Mesenchymal stem cell (in vitro differentiated cells and primary cell): Measurements from ENCODE around the gene AMOT.
A peak's percentile ranks its signal among the peaks of the same experiment; 100 is the strongest.

ENCODE experiments used
- DNase-seq: peaks from one replicate; pipeline ENCODE4 v3.0.0-alpha.2; 2013
- H2AFZ ChIP-seq: one replicate; pipeline ENCODE4 v1.6.1; 2013; ENCODE audit warnings: low read depth, mild to moderate bottlenecking, control low read depth, inconsistent platforms, low read length, moderate library complexity
- H2AK5ac ChIP-seq: 2 replicates; pipeline ENCODE4 v1.6.1; 2013; ENCODE audit warnings: low read length, moderate library complexity, mild to moderate bottlenecking, inconsistent platforms; ENCODE audit not compliant: severe bottlenecking
- H2BK120ac ChIP-seq: one replicate; pipeline ENCODE4 v1.6.1; 2013; ENCODE audit warnings: low read depth, mild to moderate bottlenecking, inconsistent platforms, low read length, moderate library complexity
- H2BK12ac ChIP-seq, 2 experiments: one replicate each; pipeline ENCODE4 v1.6.1; 2013; ENCODE audit warnings: inconsistent platforms in 2 of 2, low read length in 2 of 2, mild to moderate bottlenecking in 2 of 2, moderate library complexity in 2 of 2, control low read depth in 1 of 2
- H2BK15ac ChIP-seq: one replicate; pipeline ENCODE4 v1.6.1; 2013; ENCODE audit warnings: mild to moderate bottlenecking, low read depth, inconsistent platforms; ENCODE audit not compliant: poor library complexity, severe bottlenecking
- H2BK5ac ChIP-seq: 2 replicates; pipeline ENCODE4 v1.6.1; 2013; ENCODE audit warnings: low read depth, mild to moderate bottlenecking, low read length, control low read depth, inconsistent platforms; ENCODE audit not compliant: poor library complexity, severe bottlenecking
- H3K14ac ChIP-seq, 2 experiments: one replicate each; pipeline ENCODE4 v1.6.1; 2013; ENCODE audit warnings: inconsistent platforms in 2 of 2, low read length in 2 of 2, control low read depth in 1 of 2, mild to moderate bottlenecking in 1 of 2, moderate library complexity in 1 of 2
- H3K18ac ChIP-seq, 2 experiments: one replicate each; pipeline ENCODE4 v1.6.1; 2013; ENCODE audit warnings: inconsistent platforms in 2 of 2, low read length in 2 of 2, control low read depth in 1 of 2, low read depth in 1 of 2, mild to moderate bottlenecking in 1 of 2
- H3K23ac ChIP-seq, 2 experiments: one replicate each; pipeline ENCODE4 v1.6.1; 2013; ENCODE audit warnings: inconsistent platforms in 2 of 2, low read length in 2 of 2, mild to moderate bottlenecking in 2 of 2, moderate library complexity in 2 of 2, control low read depth in 1 of 2
- H3K27ac ChIP-seq: 2 replicates; pipeline ENCODE4 v1.5.1; 2013; ENCODE audit warnings: mild to moderate bottlenecking, moderate library complexity, low read length, control low read depth, inconsistent platforms; ENCODE audit not compliant: poor library complexity, severe bottlenecking
- H3K27me3 ChIP-seq, 2 experiments: 2 replicates each; pipeline versions ENCODE4 v1.6.1 to v1.7.0; 2013; ENCODE audit warnings: low read length in 2 of 2, mild to moderate bottlenecking in 2 of 2, moderate library complexity in 2 of 2, control low read depth in 1 of 2, inconsistent platforms in 1 of 2; ENCODE audit not compliant: control insufficient read depth in 1 of 2, insufficient read depth in 1 of 2
- H3K36me3 ChIP-seq, 2 experiments: 2 replicates each; pipeline versions ENCODE4 v1.6.1 to v1.7.0; 2013; ENCODE audit warnings: low read length in 2 of 2, control low read depth in 1 of 2, inconsistent platforms in 1 of 2, low read depth in 1 of 2, mild to moderate bottlenecking in 1 of 2; ENCODE audit not compliant: insufficient read depth in 2 of 2, control insufficient read depth in 1 of 2
- H3K4ac ChIP-seq, 2 experiments: one replicate each; pipeline ENCODE4 v1.6.1; 2013; ENCODE audit warnings: inconsistent platforms in 2 of 2, low read length in 2 of 2, mild to moderate bottlenecking in 2 of 2, moderate library complexity in 2 of 2, control low read depth in 1 of 2, low read depth in 1 of 2
- H3K4me1 ChIP-seq: 2 replicates; pipeline ENCODE4 v1.6.1; 2013; ENCODE audit warnings: low read depth, low read length, control low read depth; ENCODE audit not compliant: control insufficient read depth, insufficient read depth
- H3K4me2 ChIP-seq: 2 replicates; pipeline ENCODE4 v1.6.1; 2013; ENCODE audit warnings: low read length, mild to moderate bottlenecking, inconsistent platforms; ENCODE audit not compliant: poor library complexity, severe bottlenecking
- H3K4me3 ChIP-seq, 2 experiments: 2 replicates each; pipeline versions ENCODE4 v1.5.1 to v1.7.0; 2013; ENCODE audit warnings: low read length in 2 of 2, mild to moderate bottlenecking in 2 of 2, control low read depth in 1 of 2, low read depth in 1 of 2; ENCODE audit not compliant: insufficient read depth in 1 of 2
- H3K79me1 ChIP-seq: replicated peaks from 2 replicates; pipeline ENCODE4 v1.6.1; 2013; ENCODE audit warnings: mild to moderate bottlenecking, control low read depth, low read length, inconsistent platforms; ENCODE audit not compliant: poor library complexity, severe bottlenecking
- H3K9ac ChIP-seq: 2 replicates; pipeline ENCODE4 v1.7.0; 2013; ENCODE audit warnings: mild to moderate bottlenecking, low read length, moderate library complexity
- H3K9me3 ChIP-seq: 2 replicates; pipeline ENCODE4 v1.7.0; 2013; ENCODE audit warnings: mild to moderate bottlenecking, low read length; ENCODE audit not compliant: control insufficient read depth
- H4K8ac ChIP-seq: one replicate; pipeline ENCODE4 v1.6.1; 2013; ENCODE audit warnings: inconsistent platforms, mild to moderate bottlenecking, low read length, moderate library complexity
- H4K91ac ChIP-seq: one replicate; pipeline ENCODE4 v1.6.1; 2013; ENCODE audit warnings: mild to moderate bottlenecking, low read length, inconsistent platforms
- WGBS: methylation state at CpG from one replicate; pipeline ENCODE4 v1.1.7; 2013; ENCODE audit warnings: mixed read lengths; 5-methylcytosine and 5-hydroxymethylcytosine counted together

The AMOT gene

DNA sequence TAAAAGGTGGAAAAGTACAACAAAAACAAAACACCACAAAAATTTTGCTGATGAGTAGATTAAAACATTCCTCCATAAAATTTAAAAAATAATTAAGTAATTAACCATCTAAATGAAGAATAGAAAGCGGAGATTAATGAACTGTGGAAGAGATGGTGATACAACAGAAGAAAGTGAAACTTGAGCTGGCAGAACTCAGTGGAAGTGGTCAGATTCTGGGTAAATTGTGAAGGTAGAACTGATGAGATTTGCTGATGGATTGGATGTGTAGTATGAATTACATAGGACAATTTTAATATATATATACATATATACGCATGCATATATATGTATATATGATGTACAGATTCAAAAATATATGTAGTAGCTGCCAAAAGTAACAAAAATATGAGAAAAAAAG is 73.9 kb downstream of the AMOT start:
- Histone ChIP-seq H3K9ac (no peak overlapping the region), H2BK5ac (no peak overlapping the region), H2BK15ac (no peak overlapping the region), H2AK5ac (no peak overlapping the region), H3K23ac (no peak overlapping the region), H3K4me1 (no peaks in the 10 kb centered on the region), H3K4me3 (no peak overlapping the region), H2BK12ac (no peak overlapping the region), H4K8ac (no peak overlapping the region), H3K18ac (no peak overlapping the region), H4K91ac (no peak overlapping the region), H3K4me2 (no peak overlapping the region), H2AFZ (no peak overlapping the region), H3K9me3 (peaks cover 3% of the 10 kb centered on the region), H3K27ac (no peak overlapping the region), H3K79me1 (no peaks in the 10 kb centered on the region), H3K36me3 (no peaks in the 10 kb centered on the region), H2BK120ac (no peak overlapping the region), H3K4ac (no peak overlapping the region), H3K14ac (no peak overlapping the region), H3K27me3 (peaks cover 0 to 29% of the 10 kb centered on the region in 2 experiments)
- no peak for DNase-seq
- WGBS = 100% methylated on average over 1 of the region's 2 CpGs

DNA sequence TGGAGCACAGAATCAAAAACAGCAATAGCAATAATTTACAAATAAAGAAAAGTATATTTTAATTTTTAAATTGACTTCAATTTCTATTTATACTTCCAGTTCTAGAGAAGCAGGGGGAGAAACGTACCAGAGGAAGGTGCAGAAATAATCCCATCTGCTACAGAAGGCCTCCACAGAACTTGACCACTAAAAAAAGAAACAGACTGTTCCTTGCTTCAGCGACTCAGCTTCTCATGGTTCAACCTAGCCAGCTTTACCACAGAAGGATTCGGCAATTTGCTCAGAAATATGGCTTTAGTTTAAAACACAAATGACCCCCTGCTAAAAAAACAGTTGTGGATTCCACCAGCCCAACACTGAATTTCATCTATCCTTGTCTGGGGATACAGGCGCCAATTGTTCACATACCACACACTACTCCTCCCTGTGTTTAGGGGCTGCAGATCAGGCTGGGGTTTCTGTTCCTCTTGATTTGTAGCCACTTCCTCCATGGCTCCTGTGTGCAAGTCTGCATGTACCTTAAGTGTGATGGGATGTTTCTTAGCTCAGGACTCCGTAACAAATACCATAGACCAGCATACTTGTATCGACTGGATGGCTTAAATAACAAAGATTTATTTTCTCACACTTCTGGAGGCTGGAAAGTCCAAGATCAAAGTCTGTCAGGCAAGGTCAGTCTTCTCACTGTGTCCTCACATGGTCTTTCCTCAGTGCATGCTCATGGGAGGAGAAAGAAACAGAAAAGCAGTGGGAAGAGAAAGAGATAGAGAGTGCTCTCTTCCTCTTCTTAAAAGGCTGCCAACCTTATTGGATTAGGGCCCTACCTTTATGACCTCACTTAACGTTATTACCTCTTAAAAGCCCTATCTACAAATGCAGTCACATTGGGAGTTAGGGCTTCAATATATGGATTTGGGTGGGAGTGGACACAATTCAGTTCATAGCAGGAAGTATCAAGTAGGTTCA is 79.1 kb downstream of the AMOT start:
- no peak overlapping the region for H3K4ac ChIP-seq
- peak overlapping the region; percentile 7 for H3K27ac ChIP-seq
- H3K4me1 ChIP-seq = peaks cover 2% of the 10 kb centered on the region
- no peak overlapping the region for H4K91ac ChIP-seq
- no peak overlapping the region for H2BK5ac ChIP-seq
- H3K23ac ChIP-seq = no peak overlapping the region
- no peak overlapping the region for H2BK15ac ChIP-seq
- no peak overlapping the region for H3K14ac ChIP-seq
- H2AK5ac ChIP-seq = no peak overlapping the region
- H3K4me3 ChIP-seq = no peak overlapping the region
- WGBS = 93% methylated on average over 4 of the region's 7 CpGs
- no peaks in the 10 kb centered on the region for H3K36me3 ChIP-seq
- peaks cover 3% of the 10 kb centered on the region for H3K9me3 ChIP-seq
- H4K8ac ChIP-seq = no peak overlapping the region
- no peak overlapping the region for H2AFZ ChIP-seq
- H3K9ac ChIP-seq = no peak overlapping the region
- H3K18ac ChIP-seq = no peak overlapping the region
- no peak overlapping the region for H2BK120ac ChIP-seq
- H3K27me3 ChIP-seq = peaks cover 0 to 56% of the 10 kb centered on the region in 2 experiments
- H2BK12ac ChIP-seq = no peak overlapping the region
- no peak overlapping the region for H3K4me2 ChIP-seq
- no peaks in the 10 kb centered on the region for H3K79me1 ChIP-seq
- no peak for DNase-seq

DNA sequence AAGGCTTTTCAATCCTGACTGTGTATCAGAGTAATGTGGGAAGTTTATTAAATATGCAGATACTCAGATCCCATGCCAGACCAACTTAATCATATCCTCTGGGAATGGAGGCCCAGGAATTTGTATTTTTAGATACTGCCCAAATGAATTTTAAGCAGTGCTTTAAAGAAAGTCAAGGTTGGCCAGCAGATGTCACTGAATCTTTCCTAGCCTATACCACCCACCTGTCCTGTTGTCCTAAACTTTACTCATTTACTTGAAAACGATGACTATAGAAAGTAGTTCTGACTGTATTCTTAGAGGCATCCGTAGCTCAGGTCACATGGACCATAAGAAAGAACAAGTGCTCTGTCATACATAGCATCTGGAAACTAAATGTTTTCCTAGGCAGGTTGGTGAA is 79.9 kb downstream of the AMOT start:
- Histone ChIP-seq H4K8ac (no peak overlapping the region), H3K4ac (no peak overlapping the region), H2BK15ac (no peak overlapping the region), H3K27ac (peak overlapping the region; percentile 60), H3K79me1 (no peaks in the 10 kb centered on the region), H2AK5ac (no peak overlapping the region), H3K4me3 (no peak overlapping the region), H2BK120ac (no peak overlapping the region), H3K4me1 (peaks cover 2% of the 10 kb centered on the region), H3K36me3 (no peaks in the 10 kb centered on the region), H2BK5ac (no peak overlapping the region), H3K14ac (no peak overlapping the region), H3K27me3 (peaks cover 0 to 51% of the 10 kb centered on the region in 2 experiments), H2BK12ac (no peak overlapping the region), H3K9me3 (peaks cover 3% of the 10 kb centered on the region), H3K23ac (no peak overlapping the region), H2AFZ (no peak overlapping the region), H4K91ac (no peak overlapping the region), H3K4me2 (no peak overlapping the region), H3K18ac (no peak overlapping the region), H3K9ac (no peak overlapping the region)
- WGBS = no CpG with 5 or more reads among the region's 2 CpGs
- no peak for DNase-seq

DNA sequence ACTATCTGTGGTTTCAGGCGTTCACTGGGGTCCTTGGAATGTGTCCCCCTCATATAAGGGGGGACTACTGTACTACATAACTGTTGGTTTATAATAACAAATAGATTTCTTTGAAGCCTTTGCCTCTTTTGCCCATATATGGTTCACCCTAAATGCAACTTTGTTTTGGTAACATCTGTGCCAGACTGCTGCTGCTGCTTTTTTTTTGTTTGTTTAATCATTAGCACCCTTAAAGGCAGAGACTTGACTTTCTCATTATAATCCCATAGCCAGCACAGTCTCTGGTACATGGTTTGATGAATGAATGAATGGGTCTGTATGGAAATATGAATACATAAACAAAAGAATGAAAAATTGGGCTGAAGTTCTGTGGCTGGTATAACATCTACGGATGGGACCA is 80.7 kb downstream of the AMOT start:
- Histone ChIP-seq H2BK5ac (no peak overlapping the region), H3K23ac (no peak overlapping the region), H2BK15ac (no peak overlapping the region), H2AFZ (no peak overlapping the region), H2BK12ac (no peak overlapping the region), H3K27me3 (peaks cover 0 to 43% of the 10 kb centered on the region in 2 experiments), H3K18ac (no peak overlapping the region), H4K8ac (no peak overlapping the region), H4K91ac (no peak overlapping the region), H2BK120ac (no peak overlapping the region), H3K36me3 (no peaks in the 10 kb centered on the region), H3K4ac (no peak overlapping the region), H3K27ac (peak overlapping the region; percentile 68), H3K9ac (no peak overlapping the region), H2AK5ac (no peak overlapping the region), H3K4me2 (no peak overlapping the region), H3K4me3 (no peak overlapping the region), H3K14ac (no peak overlapping the region), H3K9me3 (peaks cover 3% of the 10 kb centered on the region), H3K4me1 (peaks cover 2% of the 10 kb centered on the region), H3K79me1 (no peaks in the 10 kb centered on the region)
- WGBS = no CpG with 5 or more reads among the region's 2 CpGs
- no peak for DNase-seq
